ENCODE data around the gene ZNF816. TPM values are rescaled to one million over a fixed set of nuclear protein-coding genes. Genes with fewer than 3 reads are reported as not detected.
"Not testable (repeated sequence)": the region's sequence is repeated elsewhere in the genome, so short reads cannot be mapped to it uniquely, and the experiment has no call there.

Gene ZNF816
- total RNA-seq, 1 donor from 2014 or later: 4.4 TPM

DNA sequence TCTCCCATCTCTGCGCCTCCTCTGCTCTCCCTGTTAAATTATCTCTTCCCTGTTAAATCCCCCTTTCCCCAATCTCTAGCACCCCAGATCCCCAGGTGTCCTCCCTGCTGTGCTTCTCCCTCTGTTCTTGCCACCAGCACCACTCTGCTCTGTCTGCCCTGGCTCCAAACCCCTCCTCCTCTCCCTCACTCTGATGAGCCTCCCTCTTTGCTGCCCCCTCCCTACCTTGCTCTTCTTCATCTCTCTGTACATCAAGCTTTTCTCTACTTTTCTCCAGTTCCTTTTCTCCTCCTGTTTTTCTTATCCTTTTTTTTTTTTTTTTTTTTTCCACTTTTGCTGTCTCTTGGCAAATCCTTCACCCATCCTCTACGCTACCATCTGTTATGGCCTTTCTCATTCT lies 21.2 kb downstream of the ZNF816 start:
- intact Hi-C loops (cut with DNase I); ATAC-seq; DNase-seq (ENCODE audit: missing footprints): not testable (repeated sequence)

DNA sequence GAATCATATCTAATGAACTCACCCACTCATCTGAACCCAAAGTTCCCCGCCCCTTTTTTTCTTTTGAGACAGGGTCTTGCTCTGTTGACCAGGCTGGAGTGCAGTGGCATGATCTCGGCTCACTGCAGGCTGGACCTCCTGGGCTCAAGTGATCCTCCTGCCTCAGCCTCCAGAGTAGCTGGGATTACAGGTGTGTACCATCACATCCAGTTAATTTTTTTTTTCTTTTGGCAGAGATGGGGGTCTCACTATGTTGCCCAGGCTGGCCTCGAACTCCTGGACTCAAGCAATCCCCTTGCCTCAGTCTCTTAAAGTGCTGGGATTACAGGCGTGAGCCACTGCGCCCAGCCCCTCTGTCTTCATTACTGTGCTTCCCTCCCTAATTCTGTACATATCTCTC lies 21.8 kb downstream of the ZNF816 start:
- intact Hi-C loops (cut with DNase I); DNase-seq (ENCODE audit: missing footprints); ATAC-seq: not testable (repeated sequence)

DNA sequence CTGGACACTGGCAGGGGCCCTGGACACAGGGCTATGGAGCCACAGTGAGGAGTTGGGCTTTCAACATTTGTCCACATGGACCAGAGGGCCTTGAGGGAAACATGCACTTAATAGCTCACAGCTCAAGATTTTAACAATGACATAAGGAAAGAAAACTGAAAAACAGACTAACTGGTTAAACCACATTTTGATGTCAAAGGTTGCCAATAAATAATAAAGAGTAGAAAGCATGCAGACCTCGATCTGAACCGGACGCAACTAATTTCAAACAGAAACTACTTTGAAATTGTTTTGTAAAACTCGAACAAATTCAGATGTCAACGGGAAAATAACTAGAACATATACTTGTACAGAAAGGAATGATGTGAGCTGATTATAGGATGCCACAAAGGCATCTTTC lies 23.9 kb downstream of the ZNF816 start:
- DNase-seq (ENCODE audit: missing footprints) (no peak), ATAC-seq (no peak)
- intact Hi-C loops (cut with DNase I): no loop called here

DNA sequence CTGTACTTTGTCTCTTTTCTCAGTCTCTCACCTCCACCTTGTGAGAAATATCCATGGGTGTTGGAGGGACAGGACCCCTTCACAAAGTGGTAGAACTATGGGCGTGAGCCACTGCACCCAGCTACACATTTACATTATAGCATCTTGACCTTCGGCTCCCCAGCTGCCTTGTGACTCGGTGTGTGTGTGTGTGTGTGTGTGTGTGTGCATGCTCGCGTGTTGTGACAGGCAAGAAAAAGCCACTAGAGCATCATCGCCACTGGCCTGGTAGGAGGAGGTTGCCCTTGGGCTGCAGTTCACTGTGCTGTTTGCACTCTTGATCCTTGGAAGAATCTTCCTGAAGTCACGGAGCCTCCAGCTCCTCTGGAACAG lies 25.7 kb downstream of the ZNF816 start:
- intact Hi-C loops (cut with DNase I): no loop called here
- DNase-seq (ENCODE audit: missing footprints) (no peak), ATAC-seq (no peak)

DNA sequence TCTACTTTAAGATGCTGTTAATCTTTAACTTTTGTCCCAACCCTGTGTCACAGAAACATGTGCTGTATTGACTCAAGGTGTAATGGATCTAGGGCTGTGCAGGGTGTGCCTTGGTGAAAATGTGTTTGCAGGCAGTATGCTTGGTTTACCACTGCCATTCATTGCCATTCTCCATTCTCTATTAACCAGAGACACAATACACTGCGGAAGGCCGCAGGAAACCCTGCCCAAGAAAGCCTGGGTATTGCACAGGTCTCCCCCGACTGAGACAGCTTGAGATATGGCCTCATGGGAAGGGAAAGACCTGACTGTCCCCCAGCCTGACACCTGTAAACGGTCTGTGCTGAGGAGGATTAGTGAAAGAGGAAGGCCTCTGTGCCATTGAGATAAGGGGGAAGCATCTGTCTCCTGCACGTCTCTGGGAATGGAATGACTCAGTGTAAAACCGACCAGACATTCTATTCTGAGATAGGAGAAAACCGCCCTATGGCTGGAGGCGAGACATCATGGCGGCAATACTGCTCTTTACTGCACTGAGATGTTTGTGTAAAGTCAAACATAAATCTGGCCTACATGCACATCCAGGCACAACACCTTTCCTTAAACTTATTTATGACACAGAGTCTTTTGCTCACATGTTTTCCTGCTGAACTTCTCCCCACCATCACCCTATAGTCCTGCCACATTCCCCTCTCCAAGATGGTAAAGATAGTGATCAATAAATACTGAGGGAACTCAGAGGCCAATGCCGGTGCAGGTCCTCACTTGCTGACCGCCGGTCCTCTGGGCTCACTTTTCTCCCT lies 26.3 kb downstream of the ZNF816 start:
- intact Hi-C loops (cut with DNase I): no loop called here
- ATAC-seq (no peak), DNase-seq (ENCODE audit: missing footprints) (no peak)

DNA sequence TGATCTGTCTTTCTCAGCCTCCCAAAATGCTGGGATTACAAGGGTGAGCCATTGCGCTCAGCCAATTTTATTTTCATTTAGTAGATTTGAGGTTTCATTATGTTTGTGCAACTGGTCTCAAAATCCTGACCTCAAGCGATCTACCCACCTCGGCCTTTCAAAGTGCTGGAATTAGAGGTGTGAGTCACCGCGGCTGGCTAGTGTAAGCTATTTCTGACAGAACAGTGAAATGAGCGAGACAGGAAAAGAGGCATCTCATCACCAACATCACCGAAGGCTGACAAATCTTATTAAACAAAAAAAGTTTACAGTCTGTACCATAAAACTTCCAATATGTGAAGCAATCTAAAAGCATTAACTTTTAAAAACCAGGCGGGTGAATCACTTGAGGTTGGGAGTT lies 27.2 kb downstream of the ZNF816 start:
- ATAC-seq: no peak
- intact Hi-C loops (cut with DNase I): no loop called here
- DNase-seq (ENCODE audit: missing footprints): no peak

GRCh38 chr19:52924641-52925040 lies 38.0 kb downstream of the ZNF816 start:
- ATAC-seq; intact Hi-C loops (cut with DNase I); DNase-seq (ENCODE audit: missing footprints): not testable (repeated sequence)

DNA sequence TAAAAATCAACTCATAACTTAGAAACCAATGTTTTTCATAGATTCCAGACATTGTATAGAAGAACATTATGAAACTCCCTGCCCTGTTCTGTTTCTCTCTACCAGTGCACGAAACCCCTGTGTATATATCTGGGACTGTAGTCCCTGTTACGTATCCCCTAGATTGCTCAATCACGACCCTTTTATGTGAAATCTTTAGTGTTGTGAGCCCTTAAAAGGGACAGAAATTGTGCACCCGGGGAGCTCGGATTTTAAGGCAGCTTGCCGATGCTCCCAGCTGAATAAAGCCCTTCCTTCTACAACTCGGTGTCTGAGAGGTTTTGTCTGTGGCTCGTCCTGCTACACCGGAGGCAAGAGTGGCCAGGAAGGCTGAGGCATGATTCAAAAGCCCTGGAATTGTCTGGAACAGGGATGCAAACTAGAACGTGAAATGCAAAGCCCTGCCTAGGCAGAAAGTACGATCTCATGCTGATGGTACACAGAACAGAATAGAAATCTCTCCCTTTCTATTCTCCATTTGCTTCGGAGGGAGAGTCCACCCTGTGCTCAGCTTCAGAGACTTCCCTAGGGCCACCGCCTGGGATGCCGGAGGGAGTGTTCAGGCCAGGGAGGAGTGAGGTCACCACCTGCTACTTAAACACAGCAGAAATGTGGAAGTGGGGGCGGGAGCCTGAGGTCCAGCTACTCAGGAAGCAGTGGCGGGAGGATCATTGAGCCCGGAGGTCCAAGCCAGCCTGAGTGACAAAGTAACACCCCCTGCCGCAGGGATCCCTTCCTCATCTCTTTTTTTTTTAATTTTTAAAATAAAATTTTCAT lies 38.7 kb downstream of the ZNF816 start:
- intact Hi-C loops (cut with DNase I): loop anchor here (2.0 kb wide), 1 partner anchor 39 kb away; the partner anchor contains the start of gene ZNF816
- ATAC-seq: peak; percentile 58
- DNase-seq (ENCODE audit: missing footprints): peak; percentile 71

GRCh38 chr19:52922841-52923777 lies 39.6 kb downstream of the ZNF816 start, which contains the start of gene ZNF888:
ZNF888 (minus strand) TSS chr19:52923428; CDS start chr19:52917873, 5,555 bp downstream.
- intact Hi-C loops (cut with DNase I): loop anchor here (2.0 kb wide), 1 partner anchor 40 kb away; the partner anchor contains the start of gene ZNF816
- DNase-seq (ENCODE audit: missing footprints) (peak; percentile 95), ATAC-seq (peak; percentile 100)

DNA sequence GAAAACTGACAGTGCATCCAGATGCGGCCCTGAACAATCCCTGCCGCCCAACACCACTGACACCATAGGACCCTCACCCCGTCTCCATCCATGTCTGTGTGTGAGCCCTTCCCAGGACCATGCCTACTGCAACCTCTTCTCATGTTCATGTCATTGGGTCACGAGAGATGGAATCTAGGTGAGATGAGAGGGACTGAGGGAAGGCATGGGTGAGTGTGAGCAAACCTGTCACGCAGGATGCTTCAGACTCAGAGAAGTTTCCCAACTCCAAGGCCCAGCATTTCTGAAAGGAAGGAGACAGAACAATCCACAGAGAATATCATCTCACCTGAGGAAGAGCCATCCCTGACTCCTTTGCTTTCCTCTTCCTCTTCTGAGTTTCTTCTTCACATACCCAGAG lies 45.1 kb downstream of the ZNF816 start:
- no peak for DNase-seq (ENCODE audit: missing footprints)
- intact Hi-C loops (cut with DNase I): no loop called here
- no peak for ATAC-seq

- no peak for DNase-seq (ENCODE audit: missing footprints)
- ATAC-seq: no peak
- intact Hi-C loops (cut with DNase I): no loop called here
Observed at GRCh38 chr19:52910648-52911047, 52.0 kb downstream of the ZNF816 start.

DNA sequence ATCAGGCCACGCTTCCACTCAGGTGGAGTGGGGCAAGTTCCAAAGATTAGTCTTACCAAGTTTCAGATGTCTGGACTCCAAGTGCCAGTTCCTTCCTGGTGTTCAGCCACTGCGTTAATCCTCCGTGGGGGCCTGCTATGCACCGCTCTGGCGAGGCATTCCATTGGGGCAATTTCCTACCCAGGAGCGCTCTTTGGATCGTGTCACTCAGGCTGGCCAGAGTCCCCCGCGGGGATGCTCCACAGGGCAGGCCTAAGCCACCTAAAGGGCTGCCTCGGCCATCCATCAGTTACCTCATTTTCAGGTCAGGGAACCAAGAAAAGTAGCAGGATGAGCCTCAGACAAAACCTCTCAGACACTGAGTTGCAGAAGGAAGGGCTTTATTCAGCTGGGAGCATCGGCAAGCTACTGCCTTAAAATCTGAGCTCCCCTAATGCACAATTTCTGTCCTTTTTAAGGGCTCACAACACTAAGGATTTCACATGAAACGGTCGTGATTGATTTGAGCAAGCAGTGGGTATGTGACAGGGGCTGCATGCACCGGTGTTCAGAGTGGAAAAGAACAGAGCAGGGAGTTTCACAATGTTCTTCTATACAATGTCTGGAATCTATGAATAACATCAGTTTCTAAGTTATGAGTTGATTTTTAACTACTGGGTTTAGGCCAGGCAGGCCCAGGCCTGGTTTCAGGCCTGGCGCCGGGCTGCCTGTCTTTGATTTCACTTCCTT lies 58.5 kb downstream of the ZNF816 start:
- ATAC-seq; DNase-seq (ENCODE audit: missing footprints); intact Hi-C loops (cut with DNase I): not testable (repeated sequence)

GRCh38 chr19:52901842-52902241 lies 60.8 kb downstream of the ZNF816 start:
- intact Hi-C loops (cut with DNase I): no loop called here
- ATAC-seq (no peak), DNase-seq (ENCODE audit: missing footprints) (no peak)

Other genes with a start within 250 kb of the ZNF816 start
- 7.4 TPM for gene ZNF611, start 227.8 kb downstream of the ZNF816 start, total RNA-seq
- gene ZNF600, start 176.1 kb downstream of the ZNF816 start, total RNA-seq: 2.8 TPM
- gene ZNF28, start 141.2 kb downstream of the ZNF816 start, total RNA-seq: 9.3 TPM
- 7.1 TPM for gene ZNF468, start 105.3 kb downstream of the ZNF816 start, total RNA-seq
- 10.4 TPM for gene ZNF320, start 65.2 kb downstream of the ZNF816 start, total RNA-seq
- gene ZNF888, start 39.5 kb downstream of the ZNF816 start, total RNA-seq: 1.3 TPM
- not detected for gene ERVV-1, start 51.0 kb upstream of the ZNF816 start, total RNA-seq
- not detected for gene ERVV-2, start 81.9 kb upstream of the ZNF816 start, total RNA-seq
- gene ZNF160, start 140.5 kb upstream of the ZNF816 start, total RNA-seq: 16.5 TPM
- gene ZNF415, start 170.0 kb upstream of the ZNF816 start, total RNA-seq: 18.6 TPM
- 5.1 TPM for gene ZNF347, start 196.2 kb upstream of the ZNF816 start, total RNA-seq
- gene ZNF665, start 230.5 kb upstream of the ZNF816 start, total RNA-seq: 0.73 TPM